SH-SY5Y (cell line): Measurements from ENCODE around the gene ABCG2.

ENCODE experiments used
- GATA2 ChIP-seq: IDR thresholded peaks from 2 replicates; pipeline ENCODE4 v1.6.1; 2011; ENCODE audit warnings: mild to moderate bottlenecking, low read depth, low read length
- GATA3 ChIP-seq: IDR thresholded peaks from 2 replicates; pipeline ENCODE4 v1.6.1; 2011; ENCODE audit warnings: low read depth, mild to moderate bottlenecking, low read length, moderate library complexity

DNA sequence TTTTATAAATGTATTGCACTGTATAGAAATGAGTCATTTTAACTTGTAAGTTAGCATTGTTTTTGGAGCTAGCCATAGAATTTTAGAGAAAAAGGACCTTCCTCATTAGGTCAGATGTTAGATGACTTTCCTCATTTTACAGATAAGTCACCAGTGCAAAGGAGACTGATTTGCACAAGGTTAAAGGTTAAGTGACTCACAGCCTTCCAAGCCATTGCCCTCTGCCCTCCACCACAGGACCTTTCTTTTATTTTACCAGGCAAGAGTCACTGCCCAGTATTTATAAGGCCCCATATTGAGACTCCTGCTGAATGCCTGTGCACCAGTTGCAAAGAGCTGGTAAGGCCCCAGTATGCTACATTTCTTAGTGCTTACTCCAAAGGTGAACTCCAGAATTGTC lies 4.2 kb upstream of the ABCG2 start:
- no peak for TF ChIP-seq GATA2
- no peak for TF ChIP-seq GATA3
